WERI-Rb-1 (cell line): ENCODE data around the gene TYR.

Experiments used
- DNase-seq: peaks from one replicate; pipeline ENCODE4 v3.0.0-alpha.2; 2020
- H3K27ac ChIP-seq: fragments of 250-450 bp; sonication (Bioruptor Pico); 2 replicates; pipeline ENCODE4 v1.5.1; 2020; ENCODE audit warnings: mild to moderate bottlenecking, moderate library complexity
- H3K27me3 ChIP-seq: fragments of 250-450 bp; sonication (Bioruptor Pico); 2 replicates; pipeline ENCODE4 v1.5.1; 2021; ENCODE audit warnings: mild to moderate bottlenecking, low read depth, moderate library complexity; ENCODE audit not compliant: insufficient read depth, severe bottlenecking
- H3K36me3 ChIP-seq: fragments of 250-450 bp; sonication (Bioruptor Pico); 2 replicates; pipeline ENCODE4 v1.5.1; 2020; ENCODE audit warnings: mild to moderate bottlenecking, moderate library complexity
- H3K4me3 ChIP-seq: 2 replicates; pipeline ENCODE4 v1.5.1; 2011; ENCODE audit warnings: low read depth, mild to moderate bottlenecking, control low read depth, low read length
- H3K9me3 ChIP-seq: fragments of 250-450 bp; sonication (Bioruptor Pico); 2 replicates; pipeline ENCODE4 v1.5.1; 2021; ENCODE audit warnings: mild to moderate bottlenecking, moderate library complexity; ENCODE audit not compliant: severe bottlenecking
- TF ChIP-seq, protein P1 (sequence below): IDR thresholded peaks from 2 replicates; pipeline ENCODE4 v1.5.1; 2011; ENCODE audit warnings: low read depth, mild to moderate bottlenecking, control low read depth, inconsistent platforms, low read length

Gene TYR

DNA sequence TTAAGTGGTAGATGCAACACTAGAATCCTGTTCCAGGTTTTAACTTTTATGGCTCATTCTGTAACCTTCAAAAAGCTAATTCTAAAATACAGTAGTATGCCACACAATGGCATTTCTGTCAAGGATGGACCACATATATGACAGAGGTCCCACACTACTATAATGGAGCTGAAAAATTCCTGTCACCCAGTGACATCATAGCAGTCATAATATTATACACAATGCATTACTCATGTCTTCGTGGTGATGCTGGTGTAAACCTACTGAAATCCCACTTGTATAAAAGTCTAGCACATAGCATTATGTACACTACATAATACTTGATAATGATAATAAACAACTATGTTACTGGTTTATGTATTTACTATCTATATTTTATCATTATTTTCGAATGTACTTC lies 12.1 kb downstream of the TYR start:
- H3K9me3 ChIP-seq = no peaks in the 10 kb centered on the region
- TF ChIP-seq, protein P1, sequence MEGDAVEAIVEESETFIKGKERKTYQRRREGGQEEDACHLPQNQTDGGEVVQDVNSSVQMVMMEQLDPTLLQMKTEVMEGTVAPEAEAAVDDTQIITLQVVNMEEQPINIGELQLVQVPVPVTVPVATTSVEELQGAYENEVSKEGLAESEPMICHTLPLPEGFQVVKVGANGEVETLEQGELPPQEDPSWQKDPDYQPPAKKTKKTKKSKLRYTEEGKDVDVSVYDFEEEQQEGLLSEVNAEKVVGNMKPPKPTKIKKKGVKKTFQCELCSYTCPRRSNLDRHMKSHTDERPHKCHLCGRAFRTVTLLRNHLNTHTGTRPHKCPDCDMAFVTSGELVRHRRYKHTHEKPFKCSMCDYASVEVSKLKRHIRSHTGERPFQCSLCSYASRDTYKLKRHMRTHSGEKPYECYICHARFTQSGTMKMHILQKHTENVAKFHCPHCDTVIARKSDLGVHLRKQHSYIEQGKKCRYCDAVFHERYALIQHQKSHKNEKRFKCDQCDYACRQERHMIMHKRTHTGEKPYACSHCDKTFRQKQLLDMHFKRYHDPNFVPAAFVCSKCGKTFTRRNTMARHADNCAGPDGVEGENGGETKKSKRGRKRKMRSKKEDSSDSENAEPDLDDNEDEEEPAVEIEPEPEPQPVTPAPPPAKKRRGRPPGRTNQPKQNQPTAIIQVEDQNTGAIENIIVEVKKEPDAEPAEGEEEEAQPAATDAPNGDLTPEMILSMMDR = no peak
- no peak overlapping the region for H3K27ac ChIP-seq

DNA sequence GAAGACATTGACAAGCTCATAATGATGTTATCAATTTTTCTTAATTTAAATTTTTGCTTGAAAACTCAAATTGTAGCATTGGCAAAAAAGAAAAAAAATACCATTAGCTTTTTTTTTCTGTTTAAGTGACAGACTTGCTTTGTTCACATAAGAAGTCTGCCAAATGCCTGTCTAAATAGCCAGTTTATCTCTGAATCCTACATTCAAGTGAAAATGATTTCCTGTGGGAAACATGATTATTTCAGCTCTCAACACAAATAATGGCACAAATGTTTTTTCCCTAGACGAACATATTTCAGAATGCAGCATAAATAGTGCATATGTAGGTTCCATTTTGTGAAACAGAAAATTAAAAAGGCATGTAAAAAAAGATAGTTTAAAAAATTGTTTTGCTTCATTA lies 23.5 kb downstream of the TYR start:
- DNase-seq = no peak
- Histone ChIP-seq H3K9me3 (no peaks in the 10 kb centered on the region), H3K4me3 (no peak overlapping the region), H3K27me3 (no peaks in the 10 kb centered on the region), H3K27ac (no peak overlapping the region), H3K36me3 (no peaks in the 10 kb centered on the region)
- TF ChIP-seq, protein P1 = no peak

More for the DNA sequence above, 12.1 kb downstream of the TYR start:
- DNase-seq = no peak
- no peaks in the 10 kb centered on the region for H3K27me3 ChIP-seq
- H3K4me3 ChIP-seq = no peak overlapping the region
- H3K36me3 ChIP-seq = no peaks in the 10 kb centered on the region

DNA sequence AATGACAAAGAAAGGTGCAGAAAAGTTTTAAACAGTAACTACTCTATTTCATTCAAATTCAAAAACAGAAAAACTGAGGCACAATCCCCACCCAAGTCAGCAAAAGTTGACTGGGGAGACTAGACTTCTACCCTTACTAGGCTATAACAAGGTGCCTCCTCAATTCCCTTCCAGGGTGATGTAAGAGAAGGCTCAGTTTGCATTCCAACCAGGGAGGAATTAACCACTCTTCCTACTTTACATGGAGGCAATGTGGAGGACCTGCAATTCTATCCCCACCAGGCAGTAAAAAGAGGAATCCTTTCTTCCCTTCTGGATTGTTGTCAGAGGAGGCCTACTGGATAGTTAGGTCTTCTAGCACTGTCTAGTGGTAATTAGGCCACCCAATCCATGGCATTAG lies 26.1 kb downstream of the TYR start:
- TF ChIP-seq, protein P1 = no peak
- no peaks in the 10 kb centered on the region for H3K27me3 ChIP-seq
- H3K4me3 ChIP-seq = no peak overlapping the region
- H3K36me3 ChIP-seq = no peaks in the 10 kb centered on the region
- no peak overlapping the region for H3K27ac ChIP-seq
- no peaks in the 10 kb centered on the region for H3K9me3 ChIP-seq
- no peak for DNase-seq

DNA sequence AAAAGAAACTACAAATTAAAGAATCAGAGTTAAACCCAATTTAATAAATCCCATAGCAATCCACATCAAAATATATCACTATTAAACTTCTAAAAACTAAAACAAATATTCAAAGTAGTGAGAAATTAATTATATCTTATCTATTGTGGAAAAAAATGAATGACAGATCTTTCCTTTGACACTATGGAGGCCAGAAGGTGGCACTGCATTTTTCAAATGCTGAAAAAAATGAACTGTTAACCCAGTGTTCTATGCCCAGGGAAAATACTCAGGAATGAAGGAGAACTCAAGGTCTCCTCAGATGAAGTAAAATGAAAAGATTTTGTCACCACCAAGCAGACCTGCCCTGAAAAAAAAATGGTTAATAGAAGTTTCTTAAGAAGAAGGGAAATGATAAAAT lies 27.7 kb downstream of the TYR start:
- Histone ChIP-seq H3K36me3 (no peaks in the 10 kb centered on the region), H3K27me3 (no peaks in the 10 kb centered on the region), H3K9me3 (no peaks in the 10 kb centered on the region), H3K27ac (no peak overlapping the region), H3K4me3 (no peak overlapping the region)
- TF ChIP-seq, protein P1 = no peak
- DNase-seq = no peak

DNA sequence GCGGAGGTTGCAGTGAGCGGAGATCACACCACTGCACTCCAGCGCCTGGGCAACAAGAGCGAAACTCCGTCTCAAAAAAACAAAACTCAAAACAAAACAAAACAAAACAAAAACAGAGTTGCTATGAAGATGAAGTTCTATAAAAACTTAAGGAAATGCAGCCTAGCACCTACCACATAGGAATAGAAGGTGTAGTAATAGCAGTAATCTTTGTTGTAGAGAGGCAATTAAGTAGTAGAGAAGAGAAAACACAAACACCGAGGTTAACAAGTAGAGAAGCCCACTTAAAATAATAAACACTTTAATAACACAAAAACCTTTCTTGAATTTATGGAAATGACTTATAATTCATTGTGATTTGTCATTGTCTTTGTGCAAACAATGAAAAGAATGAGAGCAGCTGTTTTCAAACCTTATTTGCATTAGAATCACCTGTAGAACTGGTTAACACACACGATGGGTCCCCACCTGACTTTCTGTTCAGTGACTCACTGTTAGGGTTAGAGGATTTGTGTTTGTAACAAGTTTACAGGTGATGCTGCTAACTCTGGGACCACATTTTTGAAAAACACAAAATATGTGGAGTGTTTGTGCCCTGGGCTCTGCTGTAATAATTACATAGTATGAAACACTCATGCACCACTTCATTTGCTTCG lies 43.1 kb downstream of the TYR start:
- Histone ChIP-seq H3K36me3 (no peaks in the 10 kb centered on the region), H3K9me3 (no peaks in the 10 kb centered on the region), H3K27ac (no peak overlapping the region), H3K4me3 (no peak overlapping the region), H3K27me3 (no peaks in the 10 kb centered on the region)
- DNase-seq = no peak
- TF ChIP-seq, protein P1 = no peak

DNA sequence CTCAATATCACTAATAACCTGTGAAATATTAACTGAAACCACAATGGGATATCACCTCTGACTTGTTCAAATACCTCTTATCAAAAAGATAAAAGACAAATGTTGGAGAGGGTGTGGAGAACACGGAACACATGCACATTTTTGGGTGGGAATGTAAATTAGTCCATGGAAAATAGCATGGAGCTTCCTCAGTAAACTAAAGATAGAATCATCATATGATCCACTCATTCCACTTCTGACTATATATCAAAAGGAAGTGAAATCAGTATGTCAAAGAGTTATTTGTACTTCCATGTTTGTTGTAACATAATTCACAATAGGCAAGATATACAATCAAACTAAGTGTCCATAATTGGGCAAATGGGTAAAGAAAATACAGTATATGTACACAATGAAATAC lies 57.4 kb downstream of the TYR start:
- TF ChIP-seq, protein P1 = no peak
- no peaks in the 10 kb centered on the region for H3K27me3 ChIP-seq

More for the DNA sequence above, 57.4 kb downstream of the TYR start:
- no peaks in the 10 kb centered on the region for H3K36me3 ChIP-seq
- no peaks in the 10 kb centered on the region for H3K9me3 ChIP-seq
- H3K4me3 ChIP-seq = no peak overlapping the region
- no peak for DNase-seq
- H3K27ac ChIP-seq = no peak overlapping the region
